Activated T-cell treated with anti-CD3 and anti-CD28 coated beads, Interleukin-2, amount 50 U/mL, for 24 hours (primary cell): ENCODE results near the gene LIPI.

Source experiments
- DNase-seq: peaks from one replicate; pipeline ENCODE4 v3.0.0-alpha.2; 2020
- H3K27ac Mint-ChIP-seq: 2 replicates; pipeline ENCODE4 v1.8.0; 2020; ENCODE audit warnings: mild to moderate bottlenecking, mixed read lengths
- H3K27me3 Mint-ChIP-seq: 2 replicates; pipeline ENCODE4 v1.8.0; 2020; ENCODE audit warnings: mixed read lengths
- H3K36me3 Mint-ChIP-seq: 2 replicates; pipeline ENCODE4 v1.8.0; 2020; ENCODE audit warnings: low read depth, mixed read lengths
- H3K4me1 Mint-ChIP-seq: 2 replicates; pipeline ENCODE4 v1.8.0; 2020; ENCODE audit warnings: low read depth, mixed read lengths
- H3K4me3 Mint-ChIP-seq: 2 replicates; pipeline ENCODE4 v1.8.0; 2020; ENCODE audit warnings: mild to moderate bottlenecking, moderate library complexity, mixed read lengths
- H3K9me3 Mint-ChIP-seq: 2 replicates; pipeline ENCODE4 v1.8.0; 2020; ENCODE audit warnings: mixed read lengths

Gene LIPI

DNA sequence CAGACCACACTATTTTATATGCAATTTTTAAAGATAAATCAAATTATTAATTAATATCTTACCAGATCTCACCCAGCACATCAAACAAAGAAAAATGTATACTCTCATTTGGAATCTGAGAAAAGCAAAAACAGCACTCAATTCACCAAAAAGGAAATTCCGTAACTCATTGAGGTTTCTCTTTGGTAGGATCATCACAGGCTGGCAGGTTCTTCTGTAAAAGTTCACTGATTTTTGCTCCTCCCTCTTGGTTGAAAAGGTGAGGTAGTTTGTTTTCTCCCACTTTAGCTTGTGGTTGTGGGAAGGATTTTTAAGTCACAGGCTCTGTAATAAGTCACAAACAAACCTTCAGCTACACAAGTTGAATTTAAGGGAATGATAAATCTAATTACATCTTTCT lies at the start of gene LIPI:
LIPI (minus strand) TSS at position 218 of the 400 bp plus-strand sequence; CDS start at position 108, 110 bp downstream.
- H3K9me3 Mint-ChIP-seq = no peaks in the 10 kb centered on the region
- peaks cover 3% of the 10 kb centered on the region for H3K4me1 Mint-ChIP-seq
- DNase-seq = no peak
- H3K27me3 Mint-ChIP-seq = peaks cover 26% of the 10 kb centered on the region
- H3K36me3 Mint-ChIP-seq = no peaks in the 10 kb centered on the region
- H3K4me3 Mint-ChIP-seq = no peak within 1 kb of the TSS
- H3K27ac Mint-ChIP-seq = no peak within 1 kb of the TSS

DNA sequence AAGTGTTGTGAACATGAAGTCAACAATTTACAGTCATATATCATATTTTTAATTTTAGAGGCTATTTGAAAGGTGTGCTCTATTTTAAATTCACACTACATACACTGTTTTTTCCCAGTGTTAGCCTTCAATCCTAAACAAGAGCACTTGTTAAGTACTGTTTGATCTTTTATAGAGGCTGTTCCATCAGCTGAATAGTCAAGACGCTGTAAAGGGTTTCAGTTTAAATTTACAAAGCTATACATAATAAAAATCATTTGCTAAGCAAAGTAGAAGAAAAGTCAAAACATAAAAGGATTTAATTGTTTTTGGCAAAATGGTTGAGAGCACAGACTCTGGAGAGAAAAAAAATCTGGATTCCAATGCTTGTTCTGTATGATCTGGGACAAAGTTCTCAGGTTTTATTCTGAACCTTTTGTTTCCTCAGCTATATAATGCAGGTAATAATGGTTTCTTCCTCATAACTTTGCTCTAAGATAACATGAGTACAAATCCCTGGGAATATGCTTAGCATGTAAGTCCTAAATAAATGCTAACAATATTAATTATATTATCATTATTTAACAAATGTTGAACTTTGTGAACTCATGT lies 49.5 kb upstream of the LIPI start:
- Mint-ChIP-seq H3K4me3 (no peak overlapping the region), H3K4me1 (peaks cover 6% of the 10 kb centered on the region), H3K36me3 (no peaks in the 10 kb centered on the region), H3K9me3 (no peaks in the 10 kb centered on the region), H3K27ac (no peak overlapping the region), H3K27me3 (peaks cover 2% of the 10 kb centered on the region)
- no peak for DNase-seq

DNA sequence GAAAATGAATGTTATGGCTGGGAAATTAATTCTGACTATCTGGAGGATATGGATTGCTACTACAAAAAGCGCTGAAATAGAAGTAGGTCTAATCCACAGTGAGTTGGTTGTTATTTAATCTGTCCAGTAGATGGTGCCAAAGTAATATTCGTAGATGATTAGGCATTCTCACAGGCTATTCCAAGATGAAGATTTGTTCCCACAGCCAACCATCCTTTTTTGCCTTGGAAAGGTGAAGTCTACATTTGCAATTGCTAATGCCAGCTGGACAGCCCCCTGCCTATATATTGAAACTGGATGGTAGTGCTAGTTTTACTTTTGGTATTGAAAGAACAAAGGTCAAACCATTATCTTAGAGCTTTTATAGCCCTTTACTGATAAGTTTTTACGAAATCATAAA lies 49.0 kb upstream of the LIPI start:
- Mint-ChIP-seq H3K27ac (no peak overlapping the region), H3K4me1 (peaks cover 6% of the 10 kb centered on the region), H3K27me3 (peaks cover 2% of the 10 kb centered on the region), H3K9me3 (no peaks in the 10 kb centered on the region), H3K36me3 (no peaks in the 10 kb centered on the region), H3K4me3 (no peak overlapping the region)
- DNase-seq = no peak

DNA sequence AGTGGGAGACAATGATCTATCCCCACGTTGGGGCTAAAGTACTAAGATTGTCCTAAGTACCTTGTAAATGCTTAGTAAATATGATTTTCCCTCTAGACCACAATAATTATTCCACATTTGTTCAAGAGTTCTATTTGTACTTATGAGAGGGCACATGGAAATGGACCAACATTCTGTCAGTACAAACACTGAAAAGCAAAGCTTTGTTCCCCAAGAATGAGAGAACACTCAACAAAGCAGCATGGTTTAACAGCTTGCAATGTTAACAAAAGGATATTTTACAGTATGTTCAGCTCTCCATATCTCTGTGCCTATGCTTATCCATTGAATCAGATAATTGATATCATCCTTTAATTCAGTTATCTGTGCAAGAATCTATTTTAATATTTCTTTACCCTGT lies 40.6 kb upstream of the LIPI start:
- Mint-ChIP-seq H3K27ac (no peak overlapping the region), H3K4me3 (no peak overlapping the region), H3K36me3 (no peaks in the 10 kb centered on the region), H3K4me1 (peaks cover 3% of the 10 kb centered on the region), H3K9me3 (no peaks in the 10 kb centered on the region), H3K27me3 (peaks cover 13% of the 10 kb centered on the region)
- DNase-seq = no peak

DNA sequence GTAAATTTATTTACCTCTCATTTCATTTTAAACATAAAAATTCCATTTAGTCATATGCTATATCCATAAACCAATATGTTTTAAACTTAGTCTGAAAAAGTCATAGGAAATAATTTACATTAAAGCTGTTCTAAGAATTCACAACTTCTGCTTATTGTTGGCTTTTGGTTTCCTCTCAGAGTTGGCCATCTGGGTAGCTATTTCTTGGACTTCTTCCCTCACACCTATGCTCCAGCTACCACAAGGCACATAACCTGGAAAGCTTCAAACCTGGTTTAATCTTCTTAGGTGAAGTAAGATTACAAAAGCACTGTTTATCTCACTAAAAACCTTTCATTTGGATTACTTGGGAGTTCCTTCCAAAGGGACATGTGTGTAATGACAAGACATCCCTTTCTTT lies 35.0 kb upstream of the LIPI start:
- H3K4me1 Mint-ChIP-seq = peaks cover 10% of the 10 kb centered on the region
- H3K4me3 Mint-ChIP-seq = no peak overlapping the region
- no peak for DNase-seq
- no peak overlapping the region for H3K27ac Mint-ChIP-seq
- H3K36me3 Mint-ChIP-seq = no peaks in the 10 kb centered on the region
- peaks cover 11% of the 10 kb centered on the region for H3K27me3 Mint-ChIP-seq
- no peaks in the 10 kb centered on the region for H3K9me3 Mint-ChIP-seq

DNA sequence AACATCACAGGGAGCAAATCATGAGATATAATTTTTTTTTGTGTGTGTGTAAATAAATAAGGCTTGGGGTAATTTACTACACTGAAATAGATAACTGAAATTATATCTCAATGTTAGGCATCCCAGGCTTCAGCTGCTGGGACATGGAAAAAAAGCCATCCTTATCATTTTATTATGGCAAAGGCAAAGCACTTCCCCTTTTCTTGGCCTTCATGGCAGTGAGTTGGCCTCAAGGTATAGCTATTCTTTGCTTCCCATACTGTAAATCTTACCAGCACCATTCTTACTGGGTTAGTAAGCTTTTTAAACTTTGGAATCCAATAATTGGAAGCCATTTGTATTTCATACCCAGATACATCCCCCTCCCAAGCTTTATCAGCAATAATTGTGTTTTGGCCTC lies 34.2 kb upstream of the LIPI start:
- peaks cover 11% of the 10 kb centered on the region for H3K4me1 Mint-ChIP-seq
- H3K4me3 Mint-ChIP-seq = no peak overlapping the region
- DNase-seq = no peak
- H3K36me3 Mint-ChIP-seq = no peaks in the 10 kb centered on the region
- no peak overlapping the region for H3K27ac Mint-ChIP-seq
- no peaks in the 10 kb centered on the region for H3K9me3 Mint-ChIP-seq
- peaks cover 8% of the 10 kb centered on the region for H3K27me3 Mint-ChIP-seq

DNA sequence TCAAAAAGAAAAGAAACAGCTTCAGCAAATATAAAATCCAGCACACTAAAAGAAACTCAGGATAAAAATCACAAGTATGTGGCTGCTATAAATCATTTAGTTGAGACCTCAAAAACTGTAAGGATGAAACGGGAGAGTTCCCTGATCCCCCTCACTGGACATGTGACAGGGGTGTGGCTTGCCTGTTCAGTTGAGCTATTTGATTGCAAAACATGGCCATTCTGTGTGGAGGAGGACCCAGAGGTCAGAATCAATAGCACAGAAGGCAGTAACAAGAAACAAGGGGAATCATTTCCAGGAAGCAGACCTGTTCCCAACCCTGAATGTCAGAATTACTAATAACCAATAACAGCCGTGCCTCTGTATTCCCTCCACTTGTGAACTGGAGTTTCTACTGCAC lies 33.1 kb upstream of the LIPI start:
- H3K4me1 Mint-ChIP-seq = peaks cover 11% of the 10 kb centered on the region
- no peak for DNase-seq
- no peak overlapping the region for H3K27ac Mint-ChIP-seq
- no peaks in the 10 kb centered on the region for H3K9me3 Mint-ChIP-seq
- H3K4me3 Mint-ChIP-seq = no peak overlapping the region
- peaks cover 5% of the 10 kb centered on the region for H3K27me3 Mint-ChIP-seq
- no peaks in the 10 kb centered on the region for H3K36me3 Mint-ChIP-seq

DNA sequence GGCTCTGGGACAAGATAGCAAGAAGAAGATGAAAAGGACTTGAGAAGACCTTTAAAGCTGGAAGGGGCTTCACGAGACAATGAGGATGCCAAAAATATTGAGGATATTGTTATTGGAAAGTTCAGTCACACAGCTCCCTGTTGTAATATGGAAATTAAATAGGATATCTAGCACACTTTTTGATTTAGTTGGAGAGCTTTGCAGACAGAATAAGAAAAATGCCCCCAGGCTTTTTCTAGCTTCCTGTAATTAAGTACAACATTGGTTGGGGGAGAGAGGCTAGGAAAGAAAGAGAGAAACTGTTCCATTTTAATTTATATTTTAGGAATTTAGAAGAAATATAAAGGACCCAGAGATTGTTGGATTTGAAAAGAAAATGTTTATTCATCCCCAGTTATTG lies 32.7 kb upstream of the LIPI start:
- H3K27me3 Mint-ChIP-seq = peaks cover 1% of the 10 kb centered on the region
- no peaks in the 10 kb centered on the region for H3K9me3 Mint-ChIP-seq
- peaks cover 11% of the 10 kb centered on the region for H3K4me1 Mint-ChIP-seq
- no peak for DNase-seq
- H3K36me3 Mint-ChIP-seq = no peaks in the 10 kb centered on the region
- no peak overlapping the region for H3K4me3 Mint-ChIP-seq
- no peak overlapping the region for H3K27ac Mint-ChIP-seq

DNA sequence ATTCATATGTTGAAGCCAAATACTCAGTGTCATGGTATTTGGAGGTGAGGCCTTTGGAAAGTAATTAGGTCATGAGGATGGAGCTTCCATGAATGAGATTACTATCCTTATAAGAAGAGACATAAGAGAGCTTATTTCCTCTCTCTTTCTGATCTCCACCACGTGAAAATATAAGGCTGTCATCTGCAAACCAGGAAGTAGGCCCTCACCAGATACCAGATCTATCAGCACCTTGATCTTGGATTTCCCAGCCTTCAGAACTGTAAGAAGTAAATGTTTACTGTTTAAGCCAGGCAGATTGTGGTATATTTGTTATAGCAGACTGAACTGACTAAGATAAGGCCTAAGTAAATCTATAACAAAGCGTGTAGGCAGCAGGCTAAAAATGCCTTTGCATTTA lies 30.5 kb upstream of the LIPI start:
- H3K27me3 Mint-ChIP-seq = no peaks in the 10 kb centered on the region

DNA sequence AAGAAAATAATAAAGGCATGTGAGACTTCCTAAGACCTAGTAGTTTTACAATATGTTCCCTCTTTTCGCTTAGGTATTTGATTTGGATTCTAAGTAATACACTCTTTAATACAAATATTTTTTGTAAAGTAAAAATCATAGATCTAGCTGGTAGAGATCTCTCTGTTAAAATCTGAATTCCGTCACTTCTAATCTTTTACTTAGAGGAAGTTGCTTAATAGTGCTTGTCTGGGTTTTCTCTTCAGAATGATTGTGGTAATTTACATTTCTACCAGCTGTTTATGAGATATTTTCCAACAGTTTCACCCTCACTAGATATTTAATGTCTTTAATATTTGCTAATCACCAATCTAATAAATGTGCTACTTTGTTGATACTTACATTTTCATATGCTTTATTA lies 28.5 kb upstream of the LIPI start:
- Mint-ChIP-seq H3K9me3 (no peaks in the 10 kb centered on the region), H3K4me1 (peaks cover 11% of the 10 kb centered on the region), H3K27ac (no peak overlapping the region), H3K36me3 (no peaks in the 10 kb centered on the region), H3K27me3 (peaks cover under 1% of the 10 kb centered on the region), H3K4me3 (no peak overlapping the region)
- DNase-seq = no peak

More for the DNA sequence above, 30.5 kb upstream of the LIPI start:
- Mint-ChIP-seq H3K4me1 (peaks cover 11% of the 10 kb centered on the region), H3K4me3 (no peak overlapping the region), H3K27ac (no peak overlapping the region), H3K9me3 (no peaks in the 10 kb centered on the region), H3K36me3 (no peaks in the 10 kb centered on the region)
- no peak for DNase-seq

DNA sequence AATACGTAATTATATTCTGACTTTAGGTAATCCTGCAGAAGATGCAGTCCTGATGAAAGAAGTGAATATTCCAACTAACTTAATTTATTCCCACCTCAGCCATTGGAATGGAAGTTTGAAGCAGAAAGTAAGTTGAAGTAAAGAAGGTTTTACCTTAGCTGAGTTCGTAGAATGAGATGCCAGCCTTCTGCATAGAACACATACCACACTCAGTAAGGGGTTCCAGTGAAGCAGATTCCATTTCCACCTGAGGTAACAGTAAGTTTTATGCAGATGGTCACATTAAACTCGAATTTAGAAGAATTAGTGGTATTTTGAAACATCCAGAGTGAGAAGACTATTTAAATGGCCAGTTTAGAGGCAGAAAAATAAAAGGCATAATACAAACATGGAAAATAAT lies 25.4 kb upstream of the LIPI start:
- no peak overlapping the region for H3K4me3 Mint-ChIP-seq
- H3K4me1 Mint-ChIP-seq = peaks cover 6% of the 10 kb centered on the region
- H3K27ac Mint-ChIP-seq = no peak overlapping the region
- H3K9me3 Mint-ChIP-seq = no peaks in the 10 kb centered on the region
- no peak for DNase-seq
- peaks cover 3% of the 10 kb centered on the region for H3K27me3 Mint-ChIP-seq
- H3K36me3 Mint-ChIP-seq = no peaks in the 10 kb centered on the region

DNA sequence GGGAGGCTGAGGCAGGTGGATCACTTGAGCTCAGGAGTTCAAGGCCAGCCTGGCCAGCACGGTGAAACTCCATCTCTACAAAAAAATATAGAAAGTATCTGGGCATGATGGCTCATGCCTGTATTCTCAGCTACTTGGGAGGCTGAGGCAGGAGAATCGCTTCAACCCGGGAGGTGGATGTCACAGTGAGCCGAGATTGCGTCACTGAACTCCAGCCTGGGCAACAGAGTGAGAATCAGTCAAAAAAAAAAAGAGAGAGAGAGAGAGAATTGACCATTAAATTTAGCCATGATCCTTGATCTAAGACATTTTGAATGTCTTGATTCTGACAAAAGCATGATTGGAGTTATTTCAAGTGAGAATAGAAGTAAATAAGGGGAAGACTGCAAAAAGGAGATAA lies 24.3 kb upstream of the LIPI start:
- no peak for DNase-seq
- Mint-ChIP-seq H3K4me3 (no peak overlapping the region), H3K9me3 (peaks cover 5% of the 10 kb centered on the region), H3K4me1 (no peaks in the 10 kb centered on the region), H3K36me3 (no peaks in the 10 kb centered on the region), H3K27me3 (peaks cover 3% of the 10 kb centered on the region), H3K27ac (no peak overlapping the region)

DNA sequence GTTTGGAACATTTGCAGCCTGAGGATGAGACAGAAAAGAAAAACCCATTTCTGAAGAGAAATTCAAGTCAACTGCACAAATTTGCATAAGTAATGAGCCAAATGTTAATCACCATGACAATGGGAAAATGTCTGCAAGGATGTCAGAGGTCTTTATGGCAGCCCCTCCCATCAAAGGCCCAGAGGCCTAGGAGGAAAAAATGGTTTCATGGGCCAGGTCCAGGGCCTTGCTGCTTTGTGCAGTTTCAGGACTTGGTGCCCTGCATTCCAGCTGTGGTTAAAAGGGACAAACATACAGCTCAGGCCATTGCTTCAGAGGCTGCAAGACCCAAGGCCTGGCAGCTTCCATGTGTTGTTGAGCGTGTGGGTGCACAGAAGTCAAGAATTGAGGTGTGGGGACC lies 18.6 kb upstream of the LIPI start:
- H3K27me3 Mint-ChIP-seq = peaks cover 3% of the 10 kb centered on the region
- peaks cover 21% of the 10 kb centered on the region for H3K36me3 Mint-ChIP-seq
- no peaks in the 10 kb centered on the region for H3K4me1 Mint-ChIP-seq
- H3K9me3 Mint-ChIP-seq = peaks cover 15% of the 10 kb centered on the region
- H3K27ac Mint-ChIP-seq = no peak overlapping the region
- DNase-seq = no peak
- no peak overlapping the region for H3K4me3 Mint-ChIP-seq

DNA sequence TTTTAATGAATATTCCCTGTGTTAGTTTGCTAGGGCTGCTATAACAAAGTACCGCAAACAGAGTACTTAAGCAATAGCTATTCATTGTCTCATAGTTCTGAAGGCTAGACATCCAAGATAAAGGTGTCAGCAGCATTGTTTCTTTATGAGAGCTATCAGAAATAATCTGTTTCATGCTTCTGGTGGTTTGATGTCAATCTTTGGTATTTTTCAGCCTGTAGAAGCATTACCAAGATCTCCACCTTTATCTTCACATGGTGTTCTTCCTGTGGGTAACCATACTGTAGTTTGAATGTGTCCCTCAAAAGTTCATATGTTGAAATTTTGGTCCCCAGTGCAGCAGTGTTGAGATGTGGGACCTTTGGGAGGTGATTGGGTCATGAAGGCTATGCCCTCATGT lies 12.6 kb upstream of the LIPI start:
- Mint-ChIP-seq H3K27ac (no peak overlapping the region), H3K27me3 (no peaks in the 10 kb centered on the region), H3K4me1 (no peaks in the 10 kb centered on the region), H3K4me3 (no peak overlapping the region), H3K9me3 (peaks cover under 1% of the 10 kb centered on the region), H3K36me3 (peaks cover 30% of the 10 kb centered on the region)
- no peak for DNase-seq

DNA sequence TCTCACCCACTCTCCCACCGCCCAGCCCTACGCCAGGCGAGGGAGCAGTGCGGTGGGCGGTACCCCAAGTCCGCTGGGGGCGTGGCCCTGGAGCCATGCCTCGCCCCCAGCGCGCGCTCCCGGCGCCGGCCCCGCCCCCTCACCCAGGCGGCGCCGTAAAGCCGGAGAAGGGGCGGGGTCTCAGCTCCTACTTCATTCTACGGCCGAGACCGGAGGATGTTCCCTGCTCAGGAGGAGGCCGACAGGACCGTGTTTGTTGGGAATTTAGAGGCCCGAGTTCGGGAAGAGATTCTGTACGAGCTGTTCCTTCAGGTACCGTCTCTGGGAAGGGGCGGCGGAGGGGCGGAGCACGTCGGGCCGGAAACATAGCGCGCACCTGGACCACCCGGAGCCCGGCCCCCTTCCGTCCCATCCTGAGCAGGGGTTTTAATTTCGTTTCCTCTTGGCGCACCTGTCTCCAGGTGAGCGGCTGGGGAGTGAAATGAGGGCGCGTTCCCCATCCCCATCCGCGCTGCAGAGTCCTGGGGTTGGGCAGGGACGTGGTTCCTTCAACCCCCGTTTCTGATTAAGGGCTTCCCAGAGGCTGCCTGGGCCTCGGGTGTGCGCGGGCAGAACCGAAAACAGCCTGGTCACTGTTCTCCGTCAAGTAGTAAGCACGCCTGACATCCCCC lies 5.4 kb upstream of the LIPI start, which contains the start of gene RBM11:
RBM11 (plus strand) TSS at position 187 of the 671 bp plus-strand sequence; CDS start at position 217, 30 bp downstream.
- H3K27me3 Mint-ChIP-seq = peaks cover 6% of the 10 kb centered on the region
- H3K36me3 Mint-ChIP-seq = no peaks in the 10 kb centered on the region
- DNase-seq = peak; percentile 87
- H3K4me1 Mint-ChIP-seq = peaks cover 14% of the 10 kb centered on the region
- peak within 1 kb of the TSS; percentile 76 for H3K27ac Mint-ChIP-seq
- peak within 1 kb of the TSS; percentile 84 for H3K4me3 Mint-ChIP-seq
- H3K9me3 Mint-ChIP-seq = no peaks in the 10 kb centered on the region
